GM12892 (cell line): ENCODE data around the gene IRF2.
"Not testable (repeated sequence)": the region's sequence is repeated elsewhere in the genome, so short reads cannot be mapped to it uniquely, and the experiment has no call there.

ENCODE experiments used
- DNase-seq: peaks from one replicate; pipeline ENCODE4 v3.0.0; 2011; ENCODE audit not compliant: insufficient read length
- FAIRE-seq: peaks from 2 replicates; lab custom pipeline; 2011; peaks lifted over from hg19 to GRCh38; lab: Jason Lieb, UNC
- POLR2A ChIP-seq: IDR thresholded peaks from 2 replicates; pipeline ENCODE4 v1.6.1; 2011; ENCODE audit warnings: low read depth, low read length, control low read depth
- POLR2AphosphoS5 ChIP-seq: IDR thresholded peaks from 2 replicates; pipeline ENCODE4 v1.6.1; 2011; ENCODE audit warnings: low read depth, low read length, control low read depth
- TAF1 ChIP-seq: IDR thresholded peaks from 2 replicates; pipeline ENCODE4 v1.6.1; 2011; ENCODE audit warnings: low read depth, mild to moderate bottlenecking, control low read depth, low read length, borderline replicate concordance

Gene IRF2

DNA sequence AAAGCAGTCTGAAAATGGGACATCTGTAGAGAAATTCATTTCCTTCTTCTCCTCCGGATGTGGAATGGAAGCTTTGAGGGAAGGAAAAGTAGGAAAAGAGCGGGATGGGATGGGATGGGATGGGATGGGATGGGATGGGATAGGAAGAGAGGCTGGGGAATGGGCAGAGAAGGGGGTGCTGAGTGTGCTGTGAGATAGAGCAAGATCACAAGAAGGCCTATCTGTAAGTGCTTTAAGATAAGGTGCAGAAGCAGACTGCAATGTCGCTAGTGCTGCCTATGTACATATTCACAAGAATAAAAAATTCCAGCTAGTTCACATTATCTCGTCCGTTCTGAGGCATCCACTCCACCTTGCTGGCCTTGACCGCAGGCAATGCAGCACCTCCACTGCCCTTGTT, 86.2 kb downstream of the IRF2 start:
- TF ChIP-seq POLR2A (no peak), POLR2AphosphoS5 (no peak), TAF1 (no peak)
- FAIRE-seq (no peak), DNase-seq (no peak)

DNA sequence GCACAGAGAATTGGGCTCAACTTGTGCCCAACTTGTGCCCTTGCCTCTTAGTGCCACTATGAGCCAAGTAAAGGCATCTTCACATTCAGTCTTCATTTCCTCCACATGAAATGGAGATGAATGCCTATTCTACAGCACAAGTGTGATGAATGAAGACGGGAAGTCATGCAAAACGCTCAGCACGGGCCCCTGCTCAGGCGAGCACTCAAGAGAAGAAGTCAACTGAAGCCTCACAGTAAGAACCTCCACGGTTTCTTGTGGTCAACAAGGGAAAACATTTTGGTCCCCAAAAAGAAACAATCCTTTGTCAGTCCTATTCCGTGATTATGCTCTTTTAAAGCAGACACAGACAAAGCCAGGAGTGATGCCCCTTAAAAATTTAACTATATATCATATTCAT, 87.0 kb downstream of the IRF2 start:
- DNase-seq, result no peak
- FAIRE-seq, result peak; percentile 76
- TF ChIP-seq POLR2A (no peak), TAF1 (no peak), POLR2AphosphoS5 (no peak)

DNA sequence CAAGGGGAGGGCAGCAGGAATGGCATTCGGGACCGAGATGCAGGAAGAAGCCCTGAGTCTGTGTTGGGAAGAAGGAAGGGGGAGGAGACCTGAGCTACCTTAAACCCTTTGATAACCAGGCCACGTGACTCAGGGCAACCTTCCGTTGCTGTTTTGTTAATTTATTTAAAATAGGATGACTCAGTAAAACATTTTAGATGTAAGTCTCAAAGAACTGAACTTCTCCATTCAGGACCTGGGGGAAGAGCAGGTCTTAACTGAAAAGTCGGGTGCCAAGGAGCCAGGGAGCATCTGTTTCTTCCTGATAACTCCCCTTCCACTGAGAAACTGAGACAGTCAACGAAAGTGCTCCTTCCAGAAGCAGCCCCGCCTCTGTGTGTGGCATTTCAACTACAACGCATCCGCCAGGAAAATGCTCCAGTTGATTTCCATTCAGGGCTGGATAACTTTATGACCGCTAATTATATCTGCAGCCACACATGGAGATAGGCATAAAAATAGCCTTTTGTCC, 88.0 kb downstream of the IRF2 start:
- DNase-seq (no peak), FAIRE-seq (peak; percentile 33)
- TF ChIP-seq POLR2AphosphoS5 (no peak), TAF1 (no peak), POLR2A (no peak)

DNA sequence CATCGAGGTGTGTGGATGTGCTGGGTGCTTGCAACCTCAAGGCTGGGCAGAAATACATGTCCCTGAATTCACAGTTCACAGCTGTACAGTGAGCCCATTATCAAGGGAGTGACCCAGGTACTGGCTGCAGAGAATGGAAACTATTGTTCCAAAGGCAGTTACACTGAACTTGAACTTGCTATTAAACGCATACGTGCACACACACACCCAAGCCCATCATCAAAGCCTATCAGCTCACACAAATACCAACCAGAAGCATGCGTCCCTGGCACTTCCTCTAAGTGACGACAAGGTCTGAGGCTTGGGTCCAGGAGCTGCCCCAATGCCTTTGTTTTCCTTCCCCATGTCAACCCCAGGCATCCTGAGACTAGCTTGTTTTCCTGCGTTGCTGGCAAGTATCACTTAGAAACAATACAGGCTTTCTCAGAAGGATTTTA, 88.6 kb downstream of the IRF2 start:
- TF ChIP-seq POLR2AphosphoS5 (0 out of 2 replicates have a peak, but pooled peaks have one; percentile 24), POLR2A (no peak), TAF1 (no peak)
- peak; percentile 40 for FAIRE-seq
- DNase-seq, result no peak

DNA sequence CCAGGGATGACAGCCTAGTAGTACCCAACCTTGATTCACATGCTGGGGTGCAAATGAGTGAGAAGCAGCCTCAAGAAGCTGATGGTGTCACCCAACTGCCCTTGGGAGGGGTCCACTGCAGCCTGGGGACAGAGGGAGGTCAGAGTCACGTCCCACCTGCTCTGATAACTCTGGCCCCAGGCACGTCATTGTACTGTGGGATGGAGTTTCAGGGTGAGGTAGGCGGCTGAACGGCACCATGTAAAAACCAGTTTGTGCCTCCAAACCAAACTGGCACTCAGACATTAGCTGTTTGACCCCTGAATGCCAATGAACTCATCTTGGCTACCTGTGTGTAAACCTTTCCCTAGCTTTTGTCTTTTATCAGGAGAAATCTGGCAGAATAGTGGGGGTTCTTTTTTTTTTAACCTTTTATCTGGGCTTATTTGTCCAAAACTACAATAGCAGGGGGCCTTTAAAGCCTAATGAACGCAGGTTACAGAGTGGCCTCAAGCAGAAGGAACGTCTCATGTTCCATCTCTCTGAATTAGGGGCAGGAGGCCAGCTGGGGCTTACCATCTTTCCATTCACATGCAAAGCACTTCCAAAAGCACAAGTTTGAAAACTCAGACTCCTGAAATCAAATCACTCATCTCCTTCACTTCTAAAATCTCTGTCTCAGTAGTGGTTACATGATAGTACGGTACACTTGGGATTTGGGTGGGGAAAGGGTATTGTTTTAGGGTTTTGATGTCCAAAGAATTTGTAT, 89.4 kb downstream of the IRF2 start:
- peak; percentile 70 for FAIRE-seq

DNA sequence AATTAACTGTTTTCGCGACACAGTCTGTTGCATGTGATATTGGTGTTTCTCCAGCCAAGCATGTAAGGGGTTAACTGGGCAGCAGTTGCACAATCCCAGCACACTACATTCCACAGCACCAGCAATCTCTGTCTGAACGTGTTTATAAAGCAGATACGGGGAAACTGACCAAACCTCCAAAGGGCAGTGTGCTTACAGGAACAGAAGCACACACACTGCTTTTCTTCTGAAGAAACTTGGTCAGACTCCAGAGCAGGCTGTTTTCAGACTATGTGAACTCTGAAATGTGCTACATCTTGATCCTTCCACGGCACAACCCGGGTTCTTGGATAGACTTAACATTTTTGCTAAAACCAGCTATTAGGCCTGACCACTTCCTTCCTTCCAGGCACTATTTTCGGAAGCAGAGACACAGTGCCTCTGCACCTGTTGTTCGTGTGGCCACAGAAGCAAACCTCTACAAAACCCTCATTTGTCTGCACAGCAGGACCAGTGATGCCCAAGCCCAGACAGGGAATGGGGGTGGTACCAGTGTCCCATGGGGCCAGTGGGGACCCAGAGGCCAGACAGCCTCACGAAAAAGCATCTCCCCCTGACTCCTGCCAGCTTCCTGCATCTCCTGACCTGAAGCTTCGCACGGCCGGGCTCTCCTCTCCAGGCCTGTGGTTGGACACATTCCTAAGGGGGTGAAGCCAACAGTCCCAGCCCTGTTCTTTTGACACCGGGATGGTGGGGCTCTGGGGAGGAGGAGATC, 90.1 kb downstream of the IRF2 start:
- FAIRE-seq (peak; percentile 97), DNase-seq (peak; percentile 41)
- peak; percentile 66 for TF ChIP-seq POLR2AphosphoS5
- peak; percentile 14; the same call in 1 of the 2 replicates for TF ChIP-seq TAF1
- no peak; the same call in 1 of the 2 replicates for TF ChIP-seq POLR2A

More for the DNA sequence above, 89.4 kb downstream of the IRF2 start:
- DNase-seq, result no peak
- TF ChIP-seq POLR2AphosphoS5 (no peak), POLR2A (no peak; the same call in 1 of the 2 replicates), TAF1 (no peak)

DNA sequence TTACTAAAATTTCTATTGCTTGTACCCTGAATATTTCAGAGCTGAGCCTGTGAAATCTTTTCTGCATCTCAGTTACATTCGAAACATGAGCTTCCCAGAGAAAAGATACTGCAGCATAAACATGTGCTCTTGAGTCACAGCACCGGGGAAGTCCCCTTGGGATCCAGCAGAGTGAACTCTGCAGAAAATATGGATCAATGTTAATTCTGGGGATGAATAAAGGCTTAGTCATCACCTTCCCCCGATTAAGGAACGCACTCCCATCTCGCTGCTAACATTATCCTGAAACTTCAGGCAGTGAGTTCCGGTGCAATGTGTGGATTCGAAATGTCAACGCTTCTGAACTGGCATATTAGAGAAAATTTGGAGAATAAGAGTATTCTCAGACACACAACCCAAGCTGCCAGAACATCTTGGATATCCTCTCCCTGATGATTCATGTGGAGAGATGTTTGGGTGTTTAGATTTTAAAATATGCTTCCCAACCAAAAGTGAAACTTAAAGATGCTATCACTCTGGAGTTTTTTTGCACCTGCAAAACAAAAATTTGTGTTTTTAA, 90.8 kb downstream of the IRF2 start:
- no peak for DNase-seq
- no peak for FAIRE-seq
- TF ChIP-seq TAF1, result no peak
- TF ChIP-seq POLR2A, result no peak
- TF ChIP-seq POLR2AphosphoS5, result no peak

DNA sequence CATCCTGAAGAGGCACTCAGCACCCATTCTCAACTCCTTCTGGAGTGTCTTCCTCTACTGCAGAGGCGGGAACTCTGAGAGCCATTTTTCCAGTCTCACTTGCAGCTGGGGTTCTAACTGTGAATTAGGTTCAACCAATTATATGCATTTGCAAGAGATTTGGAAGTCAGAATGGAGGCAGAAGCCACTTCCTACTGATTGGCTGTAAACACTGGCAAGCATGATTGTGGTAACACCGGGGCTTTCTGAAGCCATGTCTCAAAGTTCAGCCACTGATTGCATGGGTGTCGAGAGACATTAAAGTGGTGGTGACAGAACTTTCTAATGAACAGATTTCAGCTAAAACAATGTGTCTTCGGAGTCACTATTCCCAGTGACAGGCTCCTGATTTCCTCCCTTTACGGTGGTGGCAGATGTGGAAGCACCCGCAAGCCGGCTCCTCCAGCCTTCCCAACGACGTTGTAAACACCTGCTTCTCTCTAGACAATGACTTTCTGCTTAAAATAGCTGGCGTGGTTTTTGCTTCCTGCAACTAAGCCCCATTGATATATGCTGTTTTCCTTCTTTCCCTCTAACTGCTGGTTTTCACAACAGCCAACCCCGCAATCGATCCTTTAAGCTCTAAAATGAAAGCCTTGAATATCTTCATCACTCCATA, 92.0 kb downstream of the IRF2 start:
- TF ChIP-seq POLR2AphosphoS5 (peak; percentile 78; the same call in 1 of the 2 replicates), POLR2A (peak; percentile 71), TAF1 (0 out of 2 replicates have a peak, but pooled peaks have one; percentile 35)
- FAIRE-seq (peak; percentile 70), DNase-seq (no peak)

DNA sequence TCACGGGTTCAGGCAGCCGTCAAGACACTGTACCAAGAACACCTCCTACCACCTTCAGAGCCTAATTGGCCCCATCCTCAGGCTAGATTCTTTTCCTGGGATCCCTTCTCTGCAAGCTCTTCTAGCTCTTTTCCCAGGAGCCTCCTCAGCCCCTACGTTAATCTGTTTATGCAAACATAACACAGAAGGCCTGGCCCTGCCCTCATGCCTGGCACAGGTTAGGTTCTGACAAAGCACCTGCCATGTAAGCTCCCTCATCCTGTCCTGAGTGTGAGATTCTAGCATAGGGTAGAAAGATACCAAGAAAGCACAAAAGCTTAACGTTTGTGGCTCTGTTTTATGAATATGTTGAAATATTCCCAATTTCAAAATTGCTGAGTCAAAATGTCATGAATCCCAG, 93.6 kb downstream of the IRF2 start:
- TF ChIP-seq POLR2AphosphoS5 (no peak), TAF1 (no peak), POLR2A (no peak)
- DNase-seq (no peak), FAIRE-seq (no peak)

DNA sequence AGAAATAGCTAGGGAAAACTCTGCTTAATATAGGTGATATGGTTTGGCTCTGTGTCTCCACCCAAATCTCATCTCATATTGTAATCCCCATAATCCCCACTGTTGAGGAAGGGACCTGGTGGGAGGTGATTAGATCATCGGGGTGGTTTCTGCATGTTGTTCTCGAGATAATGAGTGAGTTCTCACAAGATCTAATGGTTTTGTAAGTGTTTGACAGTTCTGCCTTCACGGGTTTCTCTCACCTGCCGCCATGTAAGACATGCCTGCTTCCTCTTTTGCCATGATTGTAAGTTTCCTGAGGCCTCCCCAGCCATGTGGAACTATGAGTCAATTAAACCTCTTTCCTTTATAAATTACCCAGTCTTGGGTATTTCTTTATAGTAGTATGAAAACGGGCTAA, 94.1 kb downstream of the IRF2 start:
- not testable (repeated sequence) for DNase-seq, FAIRE-seq

DNA sequence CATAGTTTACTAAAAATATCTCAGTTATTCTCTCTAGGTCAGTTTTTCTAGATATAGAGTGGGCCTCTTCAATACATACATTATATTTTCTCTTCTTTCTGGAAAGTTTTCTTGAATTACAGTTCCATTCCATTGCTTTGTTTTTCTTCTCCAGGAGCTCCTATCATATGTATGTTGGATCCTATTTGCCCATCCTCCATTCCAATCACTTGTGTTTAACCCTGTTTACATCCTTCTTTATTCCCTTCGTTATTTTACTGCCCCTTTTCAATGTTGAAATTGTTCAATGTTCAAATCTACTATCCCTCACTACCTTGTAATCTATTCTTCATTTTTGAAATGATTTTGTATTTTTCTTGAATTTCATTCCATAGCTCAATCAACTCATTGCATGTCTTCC, 97.4 kb downstream of the IRF2 start:
- DNase-seq (no peak), FAIRE-seq (no peak)
- TF ChIP-seq POLR2AphosphoS5, result no peak
- TF ChIP-seq TAF1, result no peak
- no peak for TF ChIP-seq POLR2A
